Gastrocnemius medialis (tissue), 4 donors: ENCODE measurements around the gene DCAF5.

Experiments
- CTCF ChIP-seq, 5 experiments: fragments of 450-650 bp in 3 of 5; fragments of 200-600 bp in 2 of 5; sonication (generic) in 2 of 5; IDR thresholded peaks in 4 of 5; conservative IDR thresholded peaks in 1 of 5; 1 replicate in 4 of 5; 2 replicates in 1 of 5; pipeline ENCODE4 v1.5.1; 2016 to 2019; ENCODE audit warnings: antibody characterized with exemption in 5 of 5, mild to moderate bottlenecking in 3 of 5, moderate library complexity in 3 of 5
- POLR2A ChIP-seq, 2 donors: fragments of 450-650 bp; IDR thresholded peaks; one replicate each; pipeline ENCODE4 v1.6.1; 2017; ENCODE audit warnings: antibody characterized with exemption in 2 of 2, mild to moderate bottlenecking in 2 of 2, moderate library complexity in 2 of 2

GRCh38 chr14:69135133-69135532 lies 17.8 kb downstream of the DCAF5 start:
- TF ChIP-seq CTCF (IDR thresholded peaks at IDR 0.05 in 4 of 5, conservative IDR thresholded peaks at IDR 0.05 in 1 of 5) (no peak), POLR2A (IDR thresholded peaks at IDR 0.05) (no peak)
